Measurements from ENCODE around the gene CLCNKB.

- TF ChIP-seq EZH2 (IDR thresholded peaks at IDR 0.05) (no peak), FOXP2 (optimal IDR thresholded peaks at IDR 0.05; ENCODE audit: control extremely low read depth, extremely low read length, insufficient read depth) (no peak), POLR2AphosphoS5 (IDR thresholded peaks at IDR 0.05; ENCODE audit: borderline replicate concordance, low read depth, low read length) (no peak)
Observed at GRCh38 chr1:16099412-16099811, 55.8 kb downstream of the CLCNKB start.

Measured in SK-N-MC (cell line).